Epithelial cell of prostate (primary cell): ENCODE data around the gene MLLT10.
"Not testable (repeated sequence)": the region's sequence is repeated elsewhere in the genome, so short reads cannot be mapped to it uniquely, and the experiment has no call there.

ENCODE experiments used
- DNase-seq: peaks from one replicate; pipeline ENCODE4 v3.0.0-alpha.2; 2011; ENCODE audit warnings: low read depth, low spot score
- H3K27ac ChIP-seq: fragments of 450-650 bp; 2 replicates; pipeline ENCODE4 v1.5.1; 2017; ENCODE audit warnings: mild to moderate bottlenecking

Gene MLLT10

GRCh38 chr10:21625623-21626229 lies 91.7 kb downstream of the MLLT10 start:
- DNase-seq: no peak
- no peak overlapping the region for H3K27ac ChIP-seq

- H3K27ac ChIP-seq: no peak overlapping the region
- DNase-seq: peak; percentile 50
Observed at GRCh38 chr10:21626457-21627161, 92.6 kb downstream of the MLLT10 start.

- DNase-seq: no peak
- H3K27ac ChIP-seq: no peak overlapping the region
Observed at GRCh38 chr10:21627331-21627730, 93.3 kb downstream of the MLLT10 start.

- no peak for DNase-seq
- H3K27ac ChIP-seq: no peak overlapping the region
Observed at GRCh38 chr10:21628023-21628422, 94.0 kb downstream of the MLLT10 start.

- DNase-seq, H3K27ac ChIP-seq: not testable (repeated sequence)
Observed at GRCh38 chr10:21628645-21629044, 94.6 kb downstream of the MLLT10 start.

GRCh38 chr10:21634599-21635365 lies 100.8 kb downstream of the MLLT10 start:
- no peak overlapping the region for H3K27ac ChIP-seq
- DNase-seq: no peak

- H3K27ac ChIP-seq: no peak overlapping the region
- DNase-seq: no peak
Observed at GRCh38 chr10:21637795-21638194, 103.8 kb downstream of the MLLT10 start.

GRCh38 chr10:21638681-21639080 lies 104.6 kb downstream of the MLLT10 start:
- no peak overlapping the region for H3K27ac ChIP-seq
- no peak for DNase-seq

- H3K27ac ChIP-seq: no peak overlapping the region
- DNase-seq: no peak
Observed at GRCh38 chr10:21648040-21648439, 114.0 kb downstream of the MLLT10 start.

- H3K27ac ChIP-seq: no peak overlapping the region
- no peak for DNase-seq
Observed at GRCh38 chr10:21649454-21649872, 115.4 kb downstream of the MLLT10 start.

GRCh38 chr10:21650353-21650752 lies 116.3 kb downstream of the MLLT10 start:
- DNase-seq: no peak
- H3K27ac ChIP-seq: no peak overlapping the region

GRCh38 chr10:21655236-21655635 lies 121.2 kb downstream of the MLLT10 start:
- H3K27ac ChIP-seq: no peak overlapping the region
- no peak for DNase-seq

GRCh38 chr10:21655687-21656086 lies 121.7 kb downstream of the MLLT10 start:
- DNase-seq: no peak
- no peak overlapping the region for H3K27ac ChIP-seq

GRCh38 chr10:21661087-21661486 lies 127.1 kb downstream of the MLLT10 start:
- no peak for DNase-seq
- H3K27ac ChIP-seq: no peak overlapping the region

- no peak for DNase-seq
- no peak overlapping the region for H3K27ac ChIP-seq
Observed at GRCh38 chr10:21661935-21662334, 127.9 kb downstream of the MLLT10 start.

GRCh38 chr10:21662635-21663034 lies 128.6 kb downstream of the MLLT10 start:
- no peak overlapping the region for H3K27ac ChIP-seq
- DNase-seq: no peak

GRCh38 chr10:21668831-21669230 lies 134.8 kb downstream of the MLLT10 start:
- no peak overlapping the region for H3K27ac ChIP-seq
- no peak for DNase-seq

- no peak overlapping the region for H3K27ac ChIP-seq
- DNase-seq: no peak
Observed at GRCh38 chr10:21670391-21670790, 136.4 kb downstream of the MLLT10 start.

GRCh38 chr10:21673668-21674067 lies 139.6 kb downstream of the MLLT10 start:
- no peak for DNase-seq
- H3K27ac ChIP-seq: no peak overlapping the region

- no peak overlapping the region for H3K27ac ChIP-seq
- DNase-seq: no peak
Observed at GRCh38 chr10:21675157-21675796, 141.2 kb downstream of the MLLT10 start.

- DNase-seq: no peak
- no peak overlapping the region for H3K27ac ChIP-seq
Observed at GRCh38 chr10:21677551-21677950, 143.5 kb downstream of the MLLT10 start.
